ENCODE results near the gene TNN. TPM values are rescaled to one million over a fixed set of nuclear protein-coding genes. Genes with fewer than 3 reads are reported as not detected.

TNN gene
- total RNA-seq, 4 donors from 2014 or later = 5.9 TPM; not detected in 3

DNA sequence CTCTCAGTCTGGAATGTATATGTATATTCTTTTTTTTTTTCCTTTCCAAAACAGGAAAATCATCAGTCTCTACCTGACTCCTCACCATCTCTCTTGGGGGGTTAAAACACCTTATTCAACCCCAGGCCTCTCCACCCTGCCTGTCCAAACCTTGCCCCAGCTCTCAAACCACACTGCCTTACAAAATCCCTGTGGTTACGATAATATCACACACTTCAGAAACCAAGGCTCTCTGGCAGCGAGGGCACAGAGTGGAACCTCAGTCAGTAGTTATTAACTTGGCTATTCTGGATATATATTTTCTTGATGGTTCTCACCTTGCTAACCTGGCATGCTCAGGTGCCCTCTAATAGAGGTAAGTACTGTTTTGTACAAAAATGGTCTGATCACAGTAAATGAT, 100.2 kb downstream of the TNN start:
- Histone ChIP-seq H3K27me3 (no peaks in the 10 kb centered on the region), H3K9me3 (no peaks in the 10 kb centered on the region), H3K4me1 (no peaks in the 10 kb centered on the region), H3K36me3 (no peaks in the 10 kb centered on the region), H3K27ac (no peak overlapping the region), H3K4me3 (no peak overlapping the region)
- intact Hi-C loops (cut with DNase I; ENCODE audit: low total_unique reads) = no loop called here
- no peak for DNase-seq
- TF ChIP-seq POLR2A (IDR thresholded peaks at IDR 0.05) (no peak), CTCF (IDR thresholded peaks at IDR 0.05) (no peak)

DNA sequence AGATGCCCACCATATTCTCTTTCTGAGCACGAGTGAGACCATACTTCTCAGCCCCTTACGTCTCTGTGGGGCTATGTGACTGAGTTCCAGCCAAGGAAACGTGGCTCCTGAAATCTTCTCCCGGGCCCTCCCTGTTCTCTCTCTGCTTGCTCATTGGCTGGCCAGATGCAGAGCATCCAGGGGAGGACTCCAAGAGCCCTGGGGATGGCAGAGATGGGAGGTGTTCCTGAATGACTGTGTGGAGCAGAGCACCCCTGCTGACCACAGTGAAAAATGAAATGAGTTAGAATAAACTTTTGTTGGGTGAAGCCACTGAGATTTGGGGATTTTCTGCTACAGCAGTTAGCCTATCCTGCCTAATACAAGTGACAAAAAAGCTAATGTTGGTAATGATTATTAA, 101.1 kb downstream of the TNN start:
- TF ChIP-seq CTCF (IDR thresholded peaks at IDR 0.05) (no peak), POLR2A (IDR thresholded peaks at IDR 0.05) (no peak)
- Histone ChIP-seq H3K36me3 (no peaks in the 10 kb centered on the region), H3K4me1 (no peaks in the 10 kb centered on the region), H3K9me3 (no peaks in the 10 kb centered on the region), H3K27me3 (no peaks in the 10 kb centered on the region), H3K4me3 (no peak overlapping the region), H3K27ac (no peak overlapping the region)
- DNase-seq = no peak
- intact Hi-C loops (cut with DNase I; ENCODE audit: low total_unique reads) = no loop called here

GRCh38 chr1:175169286-175170018, 101.8 kb downstream of the TNN start:
- Histone ChIP-seq H3K4me3 (no peak overlapping the region), H3K36me3 (no peaks in the 10 kb centered on the region), H3K27me3 (no peaks in the 10 kb centered on the region), H3K9me3 (no peaks in the 10 kb centered on the region), H3K4me1 (no peaks in the 10 kb centered on the region), H3K27ac (no peak overlapping the region)
- no peak for TF ChIP-seq CTCF (IDR thresholded peaks at IDR 0.05)
- no peak for TF ChIP-seq POLR2A (IDR thresholded peaks at IDR 0.05)
- DNase-seq = no peak
- intact Hi-C loops (cut with DNase I; ENCODE audit: low total_unique reads) = no loop called here

DNA sequence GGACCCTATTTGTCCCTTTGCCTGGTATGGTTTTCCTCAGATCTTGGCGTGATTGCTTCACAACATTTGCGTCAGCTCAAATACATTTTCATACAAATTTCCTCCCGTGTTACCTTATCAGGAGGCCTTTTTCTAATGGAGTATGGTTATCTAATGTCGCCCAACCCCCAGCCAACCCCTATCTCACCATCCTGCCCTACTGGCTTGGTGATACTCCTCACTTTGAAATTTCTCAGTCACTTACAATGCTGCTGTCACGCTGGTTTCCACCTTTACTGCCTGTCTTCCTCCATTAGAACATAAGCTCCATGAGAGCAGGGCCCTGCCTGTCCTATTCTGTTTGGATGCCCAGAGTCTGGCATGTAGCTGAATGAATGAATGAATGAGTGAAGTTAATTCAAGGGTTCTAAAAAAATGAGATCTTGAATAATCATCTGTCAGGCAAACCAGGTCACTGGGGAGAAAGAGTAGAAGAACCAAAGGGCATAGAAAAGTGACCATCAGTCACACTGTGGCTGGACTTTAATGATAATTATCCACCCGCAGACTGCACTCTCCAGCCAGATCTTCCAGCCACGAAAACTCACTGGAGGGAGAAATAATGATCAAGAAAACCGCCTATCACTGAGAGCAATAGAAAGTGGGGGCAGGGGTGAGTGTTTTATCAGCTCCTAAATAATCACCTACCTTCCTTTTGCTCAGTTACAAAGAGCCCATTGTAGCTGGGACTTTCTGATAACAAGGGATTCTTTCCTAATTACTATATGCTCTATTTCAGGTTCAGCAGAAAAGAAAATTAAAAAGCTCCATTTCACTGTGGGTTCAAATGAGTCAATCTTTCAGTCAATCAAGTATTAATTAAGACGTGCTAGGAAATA, 103.6 kb downstream of the TNN start:
- Histone ChIP-seq H3K27me3 (no peaks in the 10 kb centered on the region), H3K36me3 (no peaks in the 10 kb centered on the region), H3K4me3 (no peak overlapping the region), H3K27ac (no peak overlapping the region), H3K4me1 (no peaks in the 10 kb centered on the region), H3K9me3 (no peaks in the 10 kb centered on the region)
- intact Hi-C loops (cut with DNase I; ENCODE audit: low total_unique reads) = no loop called here
- no peak for DNase-seq
- no peak for TF ChIP-seq CTCF (IDR thresholded peaks at IDR 0.05)
- no peak for TF ChIP-seq POLR2A (IDR thresholded peaks at IDR 0.05)

DNA sequence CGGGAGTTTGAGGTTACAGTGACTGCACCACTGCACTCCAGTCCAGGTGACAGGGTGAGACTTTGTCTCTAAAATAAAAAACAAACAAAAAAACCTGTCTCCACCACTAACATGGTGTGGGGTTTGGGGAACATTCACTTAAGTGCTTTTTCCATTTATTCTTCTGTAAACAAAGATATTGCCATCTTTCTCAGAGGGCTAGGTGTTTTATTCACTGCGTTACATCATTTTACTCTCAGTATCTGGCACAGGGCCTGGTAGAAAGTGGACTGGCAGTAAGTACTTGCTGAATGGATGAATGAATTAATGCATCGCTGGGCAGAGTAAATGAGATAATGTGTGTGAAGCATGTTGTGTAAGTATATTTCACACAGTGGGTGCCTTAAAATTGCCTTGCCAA, 104.9 kb downstream of the TNN start:
- no peaks in the 10 kb centered on the region for H3K27me3 ChIP-seq
- DNase-seq = no peak
- H3K4me3 ChIP-seq = no peak overlapping the region
- no peaks in the 10 kb centered on the region for H3K36me3 ChIP-seq
- intact Hi-C loops (cut with DNase I; ENCODE audit: low total_unique reads) = no loop called here
- TF ChIP-seq POLR2A (IDR thresholded peaks at IDR 0.05) = no peak
- no peak for TF ChIP-seq CTCF (IDR thresholded peaks at IDR 0.05)
- H3K9me3 ChIP-seq = no peaks in the 10 kb centered on the region
- no peak overlapping the region for H3K27ac ChIP-seq
- H3K4me1 ChIP-seq = no peaks in the 10 kb centered on the region
